ENCODE data around the gene PAX2.

PAX2 gene

GRCh38 chr10:100763043-100763747 is 17.8 kb downstream of the PAX2 start:
- no peak overlapping the region for H3K27ac ChIP-seq
- CTCF ChIA-PET: interaction anchor here (1.2 to 1.4 kb wide), 2 partner anchors 20 to 115 kb away, joined by 3 to 5 read pairs; no protein-coding TSS in a partner anchor
- POLR2A ChIA-PET (ENCODE audit: low non-redundant PET): no interaction called here
- no peak for DNase-seq (ENCODE audit: low spot score)
- TF ChIP-seq CTCF (conservative IDR thresholded peaks at IDR 0.05; ENCODE audit: low read depth): no peak

- TF ChIP-seq CTCF (conservative IDR thresholded peaks at IDR 0.05; ENCODE audit: low read depth): no peak
- CTCF ChIA-PET: interaction anchor here (1.2 kb wide), 1 partner anchor 11 kb away, joined by 3 read pairs; no protein-coding TSS in a partner anchor
- POLR2A ChIA-PET (ENCODE audit: low non-redundant PET): no interaction called here
- DNase-seq (ENCODE audit: low spot score): no peak
- H3K27ac ChIP-seq: no peak overlapping the region
Measured at GRCh38 chr10:100766693-100767421, 21.5 kb downstream of the PAX2 start.

GRCh38 chr10:100767422-100767775 is 22.0 kb downstream of the PAX2 start:
- CTCF ChIA-PET: interaction anchor here (1.2 kb wide), 1 partner anchor 11 kb away, joined by 3 read pairs; no protein-coding TSS in a partner anchor
- POLR2A ChIA-PET (ENCODE audit: low non-redundant PET): no interaction called here
- no peak for DNase-seq (ENCODE audit: low spot score)

GRCh38 chr10:100769481-100769880 is 24.1 kb downstream of the PAX2 start:
- no peak for TF ChIP-seq CTCF (conservative IDR thresholded peaks at IDR 0.05; ENCODE audit: low read depth)
- ChIA-PET POLR2A (ENCODE audit: low non-redundant PET) (no interaction called here), CTCF (interaction anchor here (1.2 kb wide), 1 partner anchor 207 kb away, joined by 4 read pairs; no protein-coding TSS in a partner anchor)
- no peak for DNase-seq (ENCODE audit: low spot score)
- H3K27ac ChIP-seq: no peak overlapping the region

More at GRCh38 chr10:100767422-100767775, 22.0 kb downstream of the PAX2 start:
- no peak for TF ChIP-seq CTCF (conservative IDR thresholded peaks at IDR 0.05; ENCODE audit: low read depth)
- no peak overlapping the region for H3K27ac ChIP-seq

- POLR2A ChIA-PET (ENCODE audit: low non-redundant PET): no interaction called here
Measured at GRCh38 chr10:100773646-100774045, 28.3 kb downstream of the PAX2 start.

GRCh38 chr10:100774223-100774622 is 28.8 kb downstream of the PAX2 start:
- CTCF ChIA-PET: no interaction called here
- no peak for TF ChIP-seq CTCF (conservative IDR thresholded peaks at IDR 0.05; ENCODE audit: low read depth)
- no peak overlapping the region for H3K27ac ChIP-seq
- POLR2A ChIA-PET (ENCODE audit: low non-redundant PET): no interaction called here
- no peak for DNase-seq (ENCODE audit: low spot score)

More at GRCh38 chr10:100773646-100774045, 28.3 kb downstream of the PAX2 start:
- CTCF ChIA-PET: no interaction called here
- TF ChIP-seq CTCF (conservative IDR thresholded peaks at IDR 0.05; ENCODE audit: low read depth): no peak
- DNase-seq (ENCODE audit: low spot score): no peak
- no peak overlapping the region for H3K27ac ChIP-seq
